Nephron progenitor cell (in vitro differentiated cells): ENCODE measurements around the gene MSTN.

Experiments used
- DNase-seq: peaks from one replicate; pipeline ENCODE4 v3.0.0; 2021
- H3K27ac Mint-ChIP-seq: 2 replicates; pipeline ENCODE4 v1.8.0; 2021; ENCODE audit warnings: mild to moderate bottlenecking, moderate library complexity, mixed read lengths
- H3K27me3 Mint-ChIP-seq: 2 replicates; pipeline ENCODE4 v1.8.0; 2021; ENCODE audit warnings: mild to moderate bottlenecking, low read depth, mixed read lengths; ENCODE audit not compliant: poor library complexity
- H3K36me3 Mint-ChIP-seq: 2 replicates; pipeline ENCODE4 v1.8.0; 2021; ENCODE audit warnings: low read depth, mixed read lengths
- H3K4me1 Mint-ChIP-seq: 2 replicates; pipeline ENCODE4 v1.8.0; 2021; ENCODE audit warnings: mixed read lengths
- H3K4me3 Mint-ChIP-seq: 2 replicates; pipeline ENCODE4 v1.8.0; 2021; ENCODE audit warnings: mild to moderate bottlenecking, moderate library complexity, mixed read lengths
- H3K9me3 Mint-ChIP-seq: 2 replicates; pipeline ENCODE4 v1.8.0; 2021; ENCODE audit warnings: mild to moderate bottlenecking, moderate library complexity, mixed read lengths
- TF ChIP-seq, protein P1 (sequence below): fragments of 200-600 bp; sonication (generic); IDR thresholded peaks from 2 replicates; pipeline ENCODE4 v1.5.0; 2021; ENCODE audit warnings: antibody characterized with exemption

MSTN gene

GRCh38 chr2:190093793-190094192 lies 31.3 kb upstream of the MSTN start:
- Mint-ChIP-seq H3K9me3 (peaks cover 33% of the 10 kb centered on the region), H3K4me1 (peaks cover 14% of the 10 kb centered on the region), H3K4me3 (no peak overlapping the region), H3K27ac (peak overlapping the region; percentile 81), H3K36me3 (peaks cover 18% of the 10 kb centered on the region), H3K27me3 (no peaks in the 10 kb centered on the region)
- TF ChIP-seq, protein P1, sequence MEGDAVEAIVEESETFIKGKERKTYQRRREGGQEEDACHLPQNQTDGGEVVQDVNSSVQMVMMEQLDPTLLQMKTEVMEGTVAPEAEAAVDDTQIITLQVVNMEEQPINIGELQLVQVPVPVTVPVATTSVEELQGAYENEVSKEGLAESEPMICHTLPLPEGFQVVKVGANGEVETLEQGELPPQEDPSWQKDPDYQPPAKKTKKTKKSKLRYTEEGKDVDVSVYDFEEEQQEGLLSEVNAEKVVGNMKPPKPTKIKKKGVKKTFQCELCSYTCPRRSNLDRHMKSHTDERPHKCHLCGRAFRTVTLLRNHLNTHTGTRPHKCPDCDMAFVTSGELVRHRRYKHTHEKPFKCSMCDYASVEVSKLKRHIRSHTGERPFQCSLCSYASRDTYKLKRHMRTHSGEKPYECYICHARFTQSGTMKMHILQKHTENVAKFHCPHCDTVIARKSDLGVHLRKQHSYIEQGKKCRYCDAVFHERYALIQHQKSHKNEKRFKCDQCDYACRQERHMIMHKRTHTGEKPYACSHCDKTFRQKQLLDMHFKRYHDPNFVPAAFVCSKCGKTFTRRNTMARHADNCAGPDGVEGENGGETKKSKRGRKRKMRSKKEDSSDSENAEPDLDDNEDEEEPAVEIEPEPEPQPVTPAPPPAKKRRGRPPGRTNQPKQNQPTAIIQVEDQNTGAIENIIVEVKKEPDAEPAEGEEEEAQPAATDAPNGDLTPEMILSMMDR: no peak
- DNase-seq: no peak

DNA sequence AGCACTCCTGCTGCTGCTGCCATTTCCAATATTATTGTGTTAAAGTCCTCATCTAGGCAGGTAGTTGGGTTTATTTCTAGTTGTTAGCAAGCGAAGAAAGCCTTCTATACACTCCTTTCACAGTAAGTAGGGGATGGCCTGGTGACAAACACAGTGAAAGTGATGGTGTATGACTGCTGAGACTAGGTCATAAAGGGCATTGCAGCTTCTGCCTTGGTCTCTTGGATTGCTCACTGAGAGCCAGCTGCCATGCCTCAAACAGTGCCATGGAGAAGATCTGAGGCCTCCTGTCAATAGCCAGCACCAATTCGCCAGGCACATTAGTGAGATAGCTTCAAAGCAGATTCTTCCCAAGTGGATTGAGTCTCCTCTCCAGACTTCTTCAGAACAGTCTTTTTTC lies 27.6 kb upstream of the MSTN start:
- H3K4me3 Mint-ChIP-seq: no peak overlapping the region
- no peak overlapping the region for H3K27ac Mint-ChIP-seq
- DNase-seq: no peak
- TF ChIP-seq, protein P1: no peak
- H3K9me3 Mint-ChIP-seq: peaks cover 3% of the 10 kb centered on the region
- H3K36me3 Mint-ChIP-seq: no peaks in the 10 kb centered on the region
- no peaks in the 10 kb centered on the region for H3K27me3 Mint-ChIP-seq
- H3K4me1 Mint-ChIP-seq: peaks cover 14% of the 10 kb centered on the region

DNA sequence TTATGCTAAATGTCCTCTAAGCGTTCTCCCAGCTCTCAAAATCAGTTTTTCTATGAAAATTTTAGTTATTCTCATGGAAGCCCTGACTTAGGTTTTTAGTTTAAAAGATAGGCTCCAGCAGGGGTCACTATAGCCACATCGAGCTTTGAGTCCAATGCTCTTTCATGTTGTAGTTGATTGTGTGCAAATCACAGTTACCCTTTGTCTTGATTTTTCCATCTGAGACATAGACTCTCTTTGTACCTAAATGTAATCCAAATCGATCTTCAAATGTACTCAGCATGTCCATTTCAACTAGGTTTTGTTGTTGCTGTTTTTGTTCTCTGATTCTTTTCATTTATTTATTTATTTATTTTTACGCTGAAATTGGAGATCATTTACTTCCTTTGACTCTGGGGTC lies 26.4 kb upstream of the MSTN start:
- DNase-seq: peak; percentile 46
- Mint-ChIP-seq H3K27me3 (no peaks in the 10 kb centered on the region), H3K4me3 (no peak overlapping the region), H3K9me3 (no peaks in the 10 kb centered on the region), H3K27ac (no peak overlapping the region), H3K4me1 (peaks cover 4% of the 10 kb centered on the region), H3K36me3 (no peaks in the 10 kb centered on the region)
- TF ChIP-seq, protein P1: peak; percentile 74

- H3K27ac Mint-ChIP-seq: no peak overlapping the region
- no peak for DNase-seq
- H3K4me1 Mint-ChIP-seq: peaks cover 6% of the 10 kb centered on the region
- no peaks in the 10 kb centered on the region for H3K36me3 Mint-ChIP-seq
- H3K27me3 Mint-ChIP-seq: no peaks in the 10 kb centered on the region
- no peaks in the 10 kb centered on the region for H3K9me3 Mint-ChIP-seq
- TF ChIP-seq, protein P1: no peak
- H3K4me3 Mint-ChIP-seq: no peak overlapping the region
Observed at GRCh38 chr2:190084704-190085103, 22.2 kb upstream of the MSTN start.

DNA sequence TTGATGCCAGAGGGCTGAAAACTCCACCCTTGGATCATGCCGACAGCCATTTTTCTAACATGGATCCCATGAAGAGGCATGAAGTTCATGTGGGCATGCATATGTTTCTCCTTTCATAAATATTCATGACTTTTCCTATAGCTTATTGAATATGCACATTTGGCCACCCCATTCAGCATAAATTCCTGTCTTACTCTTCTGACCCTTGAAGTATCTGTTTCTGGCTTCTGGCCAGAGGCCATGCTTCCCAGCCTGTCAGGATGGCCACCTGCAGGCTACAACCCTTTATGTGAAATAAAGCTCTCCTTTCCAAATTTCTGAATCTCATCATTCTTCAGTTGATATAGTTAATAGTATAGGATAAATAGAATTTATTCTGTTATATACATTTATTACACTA lies 19.6 kb upstream of the MSTN start:
- peaks cover 6% of the 10 kb centered on the region for H3K4me1 Mint-ChIP-seq
- no peak overlapping the region for H3K4me3 Mint-ChIP-seq
- no peak for DNase-seq
- TF ChIP-seq, protein P1: no peak
- H3K36me3 Mint-ChIP-seq: no peaks in the 10 kb centered on the region
- H3K9me3 Mint-ChIP-seq: peaks cover 7% of the 10 kb centered on the region
- H3K27me3 Mint-ChIP-seq: peaks cover 3% of the 10 kb centered on the region
- H3K27ac Mint-ChIP-seq: no peak overlapping the region

DNA sequence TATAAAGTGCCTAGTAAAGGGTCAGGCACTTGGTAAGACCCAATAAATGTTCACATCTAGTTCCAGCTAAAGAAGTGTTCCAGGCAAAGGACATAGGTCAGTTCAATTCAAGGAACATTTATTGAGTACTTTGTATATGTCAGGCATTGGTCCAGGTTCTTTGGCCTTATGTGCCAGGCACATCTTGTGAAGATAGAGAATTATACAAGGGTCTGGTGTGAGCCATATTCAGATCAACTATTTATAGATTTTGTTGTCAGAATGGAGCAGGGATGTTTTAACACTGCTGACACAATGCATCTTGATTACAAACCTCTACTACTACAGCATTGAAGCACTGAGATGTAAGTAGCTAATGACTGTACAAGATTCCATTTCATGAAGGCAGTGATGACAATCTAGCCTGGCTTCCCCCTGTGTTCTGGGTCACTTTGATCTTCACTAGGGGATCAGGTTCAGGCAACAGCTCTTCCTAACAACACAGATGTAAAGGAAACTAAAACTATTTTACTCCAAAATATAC lies 18.1 kb upstream of the MSTN start:
- H3K27me3 Mint-ChIP-seq: peaks cover 3% of the 10 kb centered on the region
- no peak overlapping the region for H3K4me3 Mint-ChIP-seq
- H3K36me3 Mint-ChIP-seq: no peaks in the 10 kb centered on the region
- DNase-seq: no peak
- H3K27ac Mint-ChIP-seq: no peak overlapping the region
- peaks cover 6% of the 10 kb centered on the region for H3K4me1 Mint-ChIP-seq
- TF ChIP-seq, protein P1: no peak
- peaks cover 14% of the 10 kb centered on the region for H3K9me3 Mint-ChIP-seq
